ENCODE results near the gene RIT1. TPM values are rescaled to one million over a fixed set of nuclear protein-coding genes. Genes with fewer than 3 reads are reported as not detected.

RIT1 gene
- total and polyA plus RNA-seq, 2 of the 13 experiments (the other 11 are each of a cell fraction or from before 2014, with no cell fraction given): 12.2 to 32.2 TPM

- Histone ChIP-seq H3K79me2 (ENCODE audit: insufficient read depth, low read length) (peaks cover under 1% of the 10 kb centered on the region), H3K27me3 (ENCODE audit: control insufficient read depth in 1 of 2, insufficient read depth in 2 of 2, low read length in 2 of 2) (no peaks in the 10 kb centered on the region), H3K9ac (ENCODE audit: insufficient read depth, low read depth, low read length) (no peak overlapping the region), H3K27ac (ENCODE audit: extremely low read length, insufficient read depth, low read length) (no peak overlapping the region), H2AFZ (ENCODE audit: low read length) (no peak overlapping the region), H3K4me1 (ENCODE audit: insufficient read depth, low read length) (peaks cover 1% of the 10 kb centered on the region; the same call in 1 of the 2 replicates), H4K20me1 (ENCODE audit: insufficient read depth, low read length) (no peaks in the 10 kb centered on the region), H3K36me3 (replicated peaks in 1 of 2; ENCODE audit: control insufficient read depth in 1 of 2, insufficient read depth in 2 of 2, low read length in 2 of 2) (peaks cover 14 to 60% of the 10 kb centered on the region in 2 experiments), H3K4me3 (replicated peaks in 1 of 3; ENCODE audit: insufficient read depth in 1 of 3, low read depth in 2 of 3, low read length in 3 of 3) (no peak overlapping the region), H3K4me2 (ENCODE audit: low read depth, low read length) (no peak overlapping the region), H3K9me3 (ENCODE audit: low read length) (no peaks in the 10 kb centered on the region)
- 97% methylated on average over 12 of the region's 12 CpGs for WGBS (ENCODE audit: low lambda C conversion rate)
- intact Hi-C loops (cut with micrococcal nuclease; ENCODE audit: unreplicated experiment) (no loop called here), in situ Hi-C loops (cut with HindIII; ENCODE audit: extremely low pct_ligation_motif_present, low pct_unique_long_range_greater_than_20kb) (no loop called here)
- no peak for DNase-seq (ENCODE audit: low spot score)
- no peak for FAIRE-seq
- no peak for ATAC-seq
- POLR2A ChIA-PET: interaction anchor here (1.2 kb wide), 1 partner anchor 22 kb away, joined by 3 read pairs; no protein-coding TSS in a partner anchor
- TF ChIP-seq ZNF468 (CRISPR knock-in tag; IDR thresholded peaks at IDR 0.05) (no peak), REL (CRISPR knock-in tag; conservative IDR thresholded peaks at IDR 0.05) (no peak), ZNF839 (CRISPR knock-in tag; IDR thresholded peaks at IDR 0.05; ENCODE audit: borderline replicate concordance) (no peak)
- no TSS peak for BruUV-seq (replicated peaks)
- CTCF ChIA-PET (ENCODE audit: low intra/inter-chr PET ratio, low total read pairs): no interaction called here
Measured at GRCh38 chr1:155904261-155904660, 6.9 kb downstream of the RIT1 start.

GRCh38 chr1:155900161-155900560 lies 11.0 kb downstream of the RIT1 start:
- H3K9ac ChIP-seq (ENCODE audit: insufficient read depth, low read depth, low read length): no peak overlapping the region
- H3K27me3 ChIP-seq (ENCODE audit: control insufficient read depth in 1 of 2, insufficient read depth in 2 of 2, low read length in 2 of 2): no peaks in the 10 kb centered on the region
- peaks cover 15 to 41% of the 10 kb centered on the region in 2 experiments for H3K36me3 ChIP-seq (replicated peaks in 1 of 2; ENCODE audit: control insufficient read depth in 1 of 2, insufficient read depth in 2 of 2, low read length in 2 of 2)
- ChIA-PET POLR2A (no interaction called here), CTCF (ENCODE audit: low intra/inter-chr PET ratio, low total read pairs) (no interaction called here)
- no peaks in the 10 kb centered on the region for H4K20me1 ChIP-seq (ENCODE audit: insufficient read depth, low read length)
- in situ Hi-C loops (cut with HindIII; ENCODE audit: extremely low pct_ligation_motif_present, low pct_unique_long_range_greater_than_20kb) (no loop called here), intact Hi-C loops (cut with micrococcal nuclease; ENCODE audit: unreplicated experiment) (no loop called here)
- no peak overlapping the region for H3K4me3 ChIP-seq (replicated peaks in 1 of 3; ENCODE audit: insufficient read depth in 1 of 3, low read depth in 2 of 3, low read length in 3 of 3)
- no peak overlapping the region for H3K27ac ChIP-seq (ENCODE audit: extremely low read length, insufficient read depth, low read length)
- H3K9me3 ChIP-seq (ENCODE audit: low read length): no peaks in the 10 kb centered on the region
- H3K79me2 ChIP-seq (ENCODE audit: insufficient read depth, low read length): no peaks in the 10 kb centered on the region
- H3K4me1 ChIP-seq (ENCODE audit: insufficient read depth, low read length): no peaks in the 10 kb centered on the region
- H3K4me2 ChIP-seq (ENCODE audit: low read depth, low read length): no peak overlapping the region
- no peak for FAIRE-seq
- H2AFZ ChIP-seq (ENCODE audit: low read length): no peak overlapping the region
- BruUV-seq (replicated peaks): no TSS peak
- 99% methylated on average over 4 of the region's 4 CpGs for WGBS (ENCODE audit: low lambda C conversion rate)
- ATAC-seq: no peak
- DNase-seq (ENCODE audit: low spot score): no peak
- TF ChIP-seq MAF1 (CRISPR knock-in tag; IDR thresholded peaks at IDR 0.05; ENCODE audit: borderline replicate concordance) (no peak), ZNF142 (CRISPR knock-in tag; IDR thresholded peaks at IDR 0.05) (no peak), ZKSCAN5 (CRISPR knock-in tag; IDR thresholded peaks at IDR 0.05) (no peak)
- TF ChIP-seq, protein P1, sequence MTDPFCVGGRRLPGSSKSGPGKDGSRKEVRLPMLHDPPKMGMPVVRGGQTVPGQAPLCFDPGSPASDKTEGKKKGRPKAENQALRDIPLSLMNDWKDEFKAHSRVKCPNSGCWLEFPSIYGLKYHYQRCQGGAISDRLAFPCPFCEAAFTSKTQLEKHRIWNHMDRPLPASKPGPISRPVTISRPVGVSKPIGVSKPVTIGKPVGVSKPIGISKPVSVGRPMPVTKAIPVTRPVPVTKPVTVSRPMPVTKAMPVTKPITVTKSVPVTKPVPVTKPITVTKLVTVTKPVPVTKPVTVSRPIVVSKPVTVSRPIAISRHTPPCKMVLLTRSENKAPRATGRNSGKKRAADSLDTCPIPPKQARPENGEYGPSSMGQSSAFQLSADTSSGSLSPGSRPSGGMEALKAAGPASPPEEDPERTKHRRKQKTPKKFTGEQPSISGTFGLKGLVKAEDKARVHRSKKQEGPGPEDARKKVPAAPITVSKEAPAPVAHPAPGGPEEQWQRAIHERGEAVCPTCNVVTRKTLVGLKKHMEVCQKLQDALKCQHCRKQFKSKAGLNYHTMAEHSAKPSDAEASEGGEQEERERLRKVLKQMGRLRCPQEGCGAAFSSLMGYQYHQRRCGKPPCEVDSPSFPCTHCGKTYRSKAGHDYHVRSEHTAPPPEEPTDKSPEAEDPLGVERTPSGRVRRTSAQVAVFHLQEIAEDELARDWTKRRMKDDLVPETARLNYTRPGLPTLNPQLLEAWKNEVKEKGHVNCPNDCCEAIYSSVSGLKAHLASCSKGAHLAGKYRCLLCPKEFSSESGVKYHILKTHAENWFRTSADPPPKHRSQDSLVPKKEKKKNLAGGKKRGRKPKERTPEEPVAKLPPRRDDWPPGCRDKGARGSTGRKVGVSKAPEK (CRISPR knock-in tag; IDR thresholded peaks at IDR 0.05; ENCODE audit: borderline replicate concordance): no peak
- TF ChIP-seq, protein P2, sequence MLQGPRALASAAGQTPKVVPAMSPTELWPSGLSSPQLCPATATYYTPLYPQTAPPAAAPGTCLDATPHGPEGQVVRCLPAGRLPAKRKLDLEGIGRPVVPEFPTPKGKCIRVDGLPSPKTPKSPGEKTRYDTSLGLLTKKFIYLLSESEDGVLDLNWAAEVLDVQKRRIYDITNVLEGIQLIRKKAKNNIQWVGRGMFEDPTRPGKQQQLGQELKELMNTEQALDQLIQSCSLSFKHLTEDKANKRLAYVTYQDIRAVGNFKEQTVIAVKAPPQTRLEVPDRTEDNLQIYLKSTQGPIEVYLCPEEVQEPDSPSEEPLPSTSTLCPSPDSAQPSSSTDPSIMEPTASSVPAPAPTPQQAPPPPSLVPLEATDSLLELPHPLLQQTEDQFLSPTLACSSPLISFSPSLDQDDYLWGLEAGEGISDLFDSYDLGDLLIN (CRISPR knock-in tag; IDR thresholded peaks at IDR 0.05; ENCODE audit: borderline replicate concordance): no peak
